ENCODE data around the gene DNAJC17. TPM values are rescaled to one million over a fixed set of nuclear protein-coding genes. Genes with fewer than 3 reads are reported as not detected.

DNAJC17 gene
- total and polyA plus RNA-seq, 2 of the 13 experiments (the other 11 are each of a cell fraction or from before 2014, with no cell fraction given), result 22.2 to 26.5 TPM

GRCh38 chr15:40815042-40815698 is 7.9 kb upstream of the DNAJC17 start (continued):
- TF ChIP-seq ZNF784 (CRISPR knock-in tag; IDR thresholded peaks at IDR 0.05; ENCODE audit: borderline replicate concordance), result no peak
- TF ChIP-seq GFI1 (CRISPR knock-in tag; IDR thresholded peaks at IDR 0.05; ENCODE audit: borderline replicate concordance), result no peak
- no peak for TF ChIP-seq ZNF235 (CRISPR knock-in tag; IDR thresholded peaks at IDR 0.05; ENCODE audit: borderline replicate concordance)

DNA sequence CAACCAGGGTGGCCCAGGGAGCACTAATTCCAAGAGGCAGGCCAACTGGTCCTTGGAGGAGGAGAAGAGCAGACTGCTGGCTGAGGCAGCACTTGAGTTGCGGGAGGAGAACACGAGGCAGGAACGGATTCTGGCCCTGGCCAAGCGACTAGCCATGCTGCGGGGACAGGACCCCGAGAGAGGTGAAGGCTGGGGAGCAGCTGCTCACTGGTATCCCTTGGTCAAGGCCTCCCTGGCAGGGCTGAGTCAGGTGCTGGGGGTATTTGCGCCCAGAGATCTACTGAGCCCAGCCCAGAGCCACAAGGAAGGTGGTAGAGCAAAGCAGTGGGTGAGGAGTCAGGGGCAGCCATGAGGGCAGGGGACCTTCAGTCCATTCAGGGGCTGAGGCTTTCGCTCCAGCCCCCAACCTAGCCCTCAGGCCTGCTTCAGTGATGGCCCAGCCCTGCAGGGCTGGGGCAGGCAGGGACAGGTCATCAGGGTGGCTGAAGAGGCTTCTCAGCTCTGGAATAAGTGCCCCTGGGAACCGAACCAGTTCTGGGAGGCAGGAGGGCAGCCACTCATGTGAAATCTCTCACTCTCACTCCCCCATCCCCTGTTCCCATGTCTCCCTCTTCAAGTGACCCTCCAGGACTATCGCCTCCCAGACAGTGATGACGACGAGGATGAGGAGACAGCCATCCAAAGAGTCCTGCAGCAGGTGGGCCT is 5.6 kb upstream of the DNAJC17 start:
- Histone ChIP-seq H3K27ac (ENCODE audit: extremely low read length, insufficient read depth, low read length) (no peak overlapping the region), H3K4me1 (ENCODE audit: insufficient read depth, low read length) (peaks cover 15% of the 10 kb centered on the region), H3K36me3 (replicated peaks in 1 of 2; ENCODE audit: control insufficient read depth in 1 of 2, insufficient read depth in 2 of 2, low read length in 2 of 2) (peaks cover 8 to 22% of the 10 kb centered on the region in 2 experiments), H3K9me3 (ENCODE audit: low read length) (no peaks in the 10 kb centered on the region), H3K9ac (ENCODE audit: insufficient read depth, low read depth, low read length) (no peak overlapping the region), H3K4me2 (ENCODE audit: low read depth, low read length) (no peak overlapping the region), H3K27me3 (ENCODE audit: control insufficient read depth in 1 of 2, insufficient read depth in 2 of 2, low read length in 2 of 2) (no peaks in the 10 kb centered on the region; a peak in 1 of 5 replicates), H2AFZ (ENCODE audit: low read length) (no peak overlapping the region), H4K20me1 (ENCODE audit: insufficient read depth, low read length) (no peaks in the 10 kb centered on the region), H3K4me3 (replicated peaks in 1 of 3; ENCODE audit: insufficient read depth in 1 of 3, low read depth in 2 of 3, low read length in 3 of 3) (no peak overlapping the region), H3K79me2 (ENCODE audit: insufficient read depth, low read length) (peaks cover 6% of the 10 kb centered on the region)
- intact Hi-C loops (cut with micrococcal nuclease; ENCODE audit: unreplicated experiment), result no loop called here
- FAIRE-seq, result no peak
- in situ Hi-C loops (cut with HindIII; ENCODE audit: extremely low pct_ligation_motif_present, low pct_unique_long_range_greater_than_20kb), result no loop called here
- BruUV-seq (replicated peaks), result no TSS peak
- no peak for DNase-seq (ENCODE audit: low spot score)
- ATAC-seq, result no peak
- no peak for TF ChIP-seq MATR3 (CRISPR knock-in tag; IDR thresholded peaks at IDR 0.05)
- no peak for TF ChIP-seq ZFYVE20 (CRISPR knock-in tag; IDR thresholded peaks at IDR 0.05; ENCODE audit: borderline replicate concordance, low read depth)
- no peak for TF ChIP-seq ATF7-NPFF (CRISPR knock-in tag; IDR thresholded peaks at IDR 0.05; ENCODE audit: low read depth)
- TF ChIP-seq GPBP1L1 (CRISPR knock-in tag; IDR thresholded peaks at IDR 0.05), result no peak
- TF ChIP-seq ZMYM3 (CRISPR knock-in tag; IDR thresholded peaks at IDR 0.05), result no peak
- TF ChIP-seq POLR2A (IDR thresholded peaks at IDR 0.05; ENCODE audit: insufficient read depth in 1 of 2, low read depth in 2 of 2, low read length in 2 of 2), result 0 out of 4 replicates have a peak, but pooled peaks of 1 of the 2 experiments have one; percentile 21
- no peak for TF ChIP-seq NFATC3 (CRISPR knock-in tag; IDR thresholded peaks at IDR 0.05)
- no peak for TF ChIP-seq ZNF784 (CRISPR knock-in tag; IDR thresholded peaks at IDR 0.05; ENCODE audit: borderline replicate concordance)
- TF ChIP-seq CBX5 (CRISPR knock-in tag; IDR thresholded peaks at IDR 0.05; ENCODE audit: borderline replicate concordance), result no peak
- WGBS (ENCODE audit: low lambda C conversion rate), result 94% methylated on average over 10 of the region's 12 CpGs
- ChIA-PET POLR2A (no interaction called here), CTCF (ENCODE audit: low intra/inter-chr PET ratio, low total read pairs) (no interaction called here)

Data from HepG2 (cell line).